ENCODE data around the gene KIF14.

KIF14 gene

GRCh38 chr1:200506471-200506870, 114.1 kb downstream of the KIF14 start:
- no peak for TF ChIP-seq POLR2A (IDR thresholded peaks at IDR 0.05; ENCODE audit: low read depth, low read length)
- FAIRE-seq (no peak), DNase-seq (ENCODE audit: insufficient read length, low spot score) (no peak)

GRCh38 chr1:200505257-200505656, 115.3 kb downstream of the KIF14 start:
- no peak for DNase-seq (ENCODE audit: insufficient read length, low spot score)
- no peak for FAIRE-seq
- TF ChIP-seq POLR2A (IDR thresholded peaks at IDR 0.05; ENCODE audit: low read depth, low read length), result no peak
